Mesenteric fat pad (tissue), 1 donor: ENCODE results near the gene RNF114. TPM values are rescaled to one million over a fixed set of nuclear protein-coding genes. Genes with fewer than 3 reads are reported as not detected.
"Not testable (repeated sequence)": the region's sequence is repeated elsewhere in the genome, so short reads cannot be mapped to it uniquely, and the experiment has no call there.

Experiments
- DNase-seq: peaks from one replicate; pipeline ENCODE4 v3.0.0-alpha.2; 2020; ENCODE audit warnings: low spot score
- total RNA-seq: library from RNA; stranded (reverse); fragmentation: NEBNext Ultra II Directional; extraction: Animal tissue kit (Norgen Biotek cat#: 25700); gene quantifications from one replicate; pipeline ENCODE4 v1.2.1, GENCODE V29; 2021
- donor health status: DM: yes; HTN: yes; CAD: no.

The RNF114 gene
- total RNA-seq, 1 donor from 2014 or later = 59.9 TPM

- no peak for DNase-seq
Observed at GRCh38 chr20:49925901-49926454, 10.2 kb upstream of the RNF114 start.

DNA sequence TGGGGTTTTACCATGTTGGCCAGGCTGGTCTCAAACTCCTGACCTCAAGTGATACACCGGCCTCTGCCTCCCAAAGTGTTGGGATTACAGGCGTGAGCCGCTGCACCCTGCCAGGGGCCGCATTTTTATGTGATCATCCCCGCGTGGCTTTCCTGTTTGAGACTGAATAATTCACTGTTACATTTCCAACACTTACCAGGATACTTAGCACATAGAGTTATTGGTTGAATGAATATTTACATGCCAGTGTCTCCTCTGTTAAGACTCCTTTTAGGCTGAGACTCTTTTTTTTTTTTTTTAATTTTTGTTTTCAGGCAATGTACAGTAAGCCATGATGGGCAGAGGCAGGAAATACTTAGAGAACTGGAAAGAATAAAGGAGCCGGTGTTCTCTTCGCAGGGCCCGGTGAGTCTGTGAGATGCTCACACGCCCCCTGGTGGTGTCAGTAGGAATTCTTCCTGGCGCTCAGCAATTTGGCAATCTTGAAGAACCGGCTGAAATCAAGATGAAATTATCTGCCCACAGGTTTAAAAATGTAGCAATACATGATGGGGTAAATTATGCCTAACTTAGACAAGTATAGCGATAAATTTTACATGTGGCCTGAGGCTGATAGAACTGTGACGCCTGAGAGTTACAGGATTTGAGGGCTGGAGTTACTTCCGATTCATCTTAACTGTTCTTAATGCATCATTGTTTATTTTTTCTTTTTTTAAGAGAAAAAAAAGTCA is 7.6 kb upstream of the RNF114 start:
- peak; percentile 86 for DNase-seq

- DNase-seq = peak; percentile 9
Observed at GRCh38 chr20:49929142-49929494, 7.1 kb upstream of the RNF114 start.

GRCh38 chr20:49935746-49936152 is 448 bp upstream of the RNF114 start:
- no peak for DNase-seq

DNA sequence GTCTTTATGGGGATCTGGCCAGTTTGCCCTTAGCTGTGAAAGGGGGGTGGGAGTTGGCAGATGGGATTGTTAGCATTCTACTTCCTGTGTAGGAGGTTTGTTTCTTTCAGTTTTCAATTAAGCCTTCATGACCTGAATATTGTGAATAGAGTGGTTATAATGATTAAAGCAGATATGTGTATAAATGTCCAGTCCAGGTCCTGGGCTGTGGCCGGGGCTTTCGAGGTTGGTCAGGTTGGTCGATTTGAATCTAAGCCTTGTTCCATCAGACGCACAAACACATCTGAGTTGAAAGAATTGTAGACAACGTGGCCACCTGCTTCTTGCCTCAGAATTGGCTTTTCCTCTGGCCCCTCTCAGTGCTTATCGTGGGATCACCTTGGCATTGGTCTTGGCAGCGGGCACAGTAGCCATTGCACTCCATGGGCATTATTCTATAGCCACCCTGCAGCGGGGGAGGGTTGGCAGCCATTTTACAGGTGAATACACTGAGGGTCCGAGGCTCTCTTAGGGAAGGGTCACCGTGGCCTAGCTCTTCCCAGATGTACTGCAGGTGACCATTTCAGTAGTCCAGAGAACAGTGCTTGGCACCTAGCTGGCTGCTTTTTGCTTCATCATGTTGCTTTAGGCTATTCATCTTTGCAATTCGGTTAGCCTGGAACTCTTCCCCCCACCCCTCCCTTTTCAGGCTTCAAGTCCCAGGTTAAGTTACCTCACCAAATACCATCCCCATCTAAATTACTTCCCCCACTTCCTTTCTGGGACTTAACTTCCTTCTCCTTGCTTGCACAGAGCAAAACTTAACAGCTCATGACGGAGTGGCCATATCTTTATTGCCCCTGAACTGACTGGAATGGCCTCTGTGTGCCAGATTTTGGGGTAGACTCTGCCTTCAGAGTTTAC is 1.1 kb downstream of the RNF114 start:
- peak; percentile 60 for DNase-seq

- peak; percentile 71 for DNase-seq
Observed at GRCh38 chr20:49938173-49939163, 2.3 kb downstream of the RNF114 start.

GRCh38 chr20:49941456-49941855 is 5.3 kb downstream of the RNF114 start:
- DNase-seq = no peak

DNA sequence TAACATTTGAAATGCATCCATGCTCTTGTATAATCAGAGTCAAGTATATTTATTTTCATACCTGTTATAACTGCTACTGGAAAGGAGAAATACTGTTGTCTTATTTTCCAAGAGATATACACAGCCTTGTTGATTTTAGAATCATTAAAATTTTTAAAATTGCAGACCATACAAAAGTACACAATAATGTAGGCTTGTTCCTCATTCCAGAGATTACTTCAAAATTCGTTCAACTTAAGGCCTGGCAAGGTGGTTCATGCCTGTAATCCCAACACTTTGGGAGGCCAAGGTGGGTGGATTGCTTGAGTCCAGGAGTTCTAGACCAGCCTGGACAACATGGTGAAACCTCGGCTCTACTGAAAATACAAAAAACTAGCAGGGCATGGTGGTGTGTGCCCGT is 6.1 kb downstream of the RNF114 start:
- no peak for DNase-seq

GRCh38 chr20:49942942-49943341 is 6.7 kb downstream of the RNF114 start:
- no peak for DNase-seq

DNA sequence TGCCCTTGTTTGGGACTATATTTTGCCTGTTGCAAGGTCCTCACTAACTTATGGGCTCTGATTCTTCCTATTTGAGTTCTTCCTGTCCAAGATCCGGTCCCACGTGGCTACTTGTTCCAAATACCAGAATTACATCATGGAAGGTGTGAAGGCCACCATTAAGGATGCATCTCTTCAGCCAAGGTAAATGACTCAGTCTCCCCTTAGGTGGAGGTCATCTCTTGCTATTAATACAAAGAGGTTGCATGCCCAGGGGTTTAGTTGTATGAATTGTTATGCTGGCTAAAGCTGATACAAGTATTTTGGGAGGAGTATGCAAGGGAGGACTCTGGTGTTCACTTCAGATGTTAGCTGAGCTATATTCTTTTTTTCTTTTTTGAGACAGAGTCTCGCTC is 9.1 kb downstream of the RNF114 start:
- no peak for DNase-seq

DNA sequence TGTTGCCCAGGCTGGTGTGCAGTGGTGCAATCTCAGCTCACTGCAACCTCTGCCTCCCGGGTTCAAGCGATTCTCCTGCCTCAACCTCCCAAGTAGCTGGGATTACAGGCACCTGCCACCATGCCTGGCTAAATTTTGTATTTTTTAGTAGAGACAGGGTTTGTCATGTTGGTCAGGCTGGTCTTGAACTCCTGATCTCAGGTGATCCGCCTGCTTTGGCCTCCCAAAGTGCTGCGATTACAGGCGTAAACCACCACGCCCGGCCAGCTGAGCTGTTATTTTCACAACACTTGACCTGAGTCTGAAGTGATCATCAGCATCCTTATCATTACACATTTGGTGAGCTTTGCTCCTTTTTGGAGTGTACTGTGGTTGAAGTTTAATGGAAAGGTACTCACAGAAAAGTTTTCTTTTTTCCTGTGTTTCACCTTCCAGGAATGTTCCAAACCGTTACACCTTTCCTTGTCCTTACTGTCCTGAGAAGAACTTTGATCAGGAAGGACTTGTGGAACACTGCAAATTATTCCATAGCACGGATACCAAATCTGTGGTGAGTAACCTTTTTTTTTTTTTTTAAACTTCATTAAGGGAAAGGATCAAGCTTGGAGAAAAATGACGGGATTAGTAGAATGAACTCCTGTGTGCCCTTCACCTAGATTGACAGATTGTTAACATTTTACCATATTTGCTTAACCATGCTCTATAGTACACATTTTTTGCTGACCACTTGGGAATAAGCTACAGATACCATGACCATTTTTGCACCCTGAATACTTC is 9.7 kb downstream of the RNF114 start:
- DNase-seq = no peak

- DNase-seq = no peak
Observed at GRCh38 chr20:49948178-49948577, 12.0 kb downstream of the RNF114 start.

DNA sequence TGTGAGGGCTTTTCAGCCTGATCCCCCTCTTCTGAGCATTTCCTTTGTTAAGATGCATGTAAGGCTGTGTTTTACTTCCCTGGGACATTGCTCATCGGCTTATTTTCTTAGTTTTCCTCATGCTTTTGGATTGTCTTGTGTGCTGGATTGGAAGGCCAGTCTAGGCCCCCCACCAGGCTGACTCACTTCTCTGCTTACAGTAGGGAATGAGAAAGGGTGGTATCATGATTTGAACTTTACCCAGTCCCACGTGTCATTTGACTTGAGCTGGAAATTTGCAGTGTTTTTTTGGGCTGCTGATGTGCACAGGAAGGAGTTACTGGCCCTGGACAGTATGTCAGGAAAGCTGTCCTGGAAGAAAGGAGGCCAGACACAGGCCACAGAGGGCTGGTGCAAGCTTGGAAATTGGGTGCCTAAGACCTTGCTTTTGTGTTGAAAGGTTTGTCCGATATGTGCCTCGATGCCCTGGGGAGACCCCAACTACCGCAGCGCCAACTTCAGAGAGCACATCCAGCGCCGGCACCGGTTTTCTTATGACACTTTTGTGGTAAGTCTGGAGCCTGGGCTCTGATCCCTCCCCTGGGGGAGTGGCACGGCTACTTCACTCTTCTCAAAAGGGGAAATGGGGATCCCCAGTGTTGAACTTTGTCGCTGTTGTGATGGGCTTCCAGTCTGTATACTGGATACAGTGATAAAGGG is 12.8 kb downstream of the RNF114 start:
- DNase-seq = no peak

GRCh38 chr20:49951151-49951550 is 15.0 kb downstream of the RNF114 start:
- DNase-seq = no peak

DNA sequence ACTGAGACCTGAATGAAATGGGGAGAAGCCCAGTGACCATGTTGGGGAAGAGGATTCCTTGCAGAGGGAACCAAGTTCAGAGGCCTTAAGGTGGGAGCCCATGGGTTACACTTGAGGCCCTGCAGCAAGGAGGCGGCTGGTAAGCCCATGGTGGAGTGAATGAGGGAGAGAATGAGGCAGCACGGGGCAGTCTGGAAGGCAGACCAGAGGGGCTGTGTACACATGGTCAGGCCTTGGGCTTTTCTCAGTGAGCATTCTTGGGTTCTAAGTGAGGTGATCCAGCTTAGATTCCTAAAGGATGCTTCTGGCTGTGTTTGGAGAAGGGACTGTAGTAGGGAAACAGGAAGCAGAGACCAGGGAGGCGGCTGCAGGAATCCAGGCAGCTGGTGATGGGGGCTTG is 19.0 kb downstream of the RNF114 start:
- DNase-seq = no peak

GRCh38 chr20:49955830-49956396 is 19.7 kb downstream of the RNF114 start:
- not testable (repeated sequence) for DNase-seq

DNA sequence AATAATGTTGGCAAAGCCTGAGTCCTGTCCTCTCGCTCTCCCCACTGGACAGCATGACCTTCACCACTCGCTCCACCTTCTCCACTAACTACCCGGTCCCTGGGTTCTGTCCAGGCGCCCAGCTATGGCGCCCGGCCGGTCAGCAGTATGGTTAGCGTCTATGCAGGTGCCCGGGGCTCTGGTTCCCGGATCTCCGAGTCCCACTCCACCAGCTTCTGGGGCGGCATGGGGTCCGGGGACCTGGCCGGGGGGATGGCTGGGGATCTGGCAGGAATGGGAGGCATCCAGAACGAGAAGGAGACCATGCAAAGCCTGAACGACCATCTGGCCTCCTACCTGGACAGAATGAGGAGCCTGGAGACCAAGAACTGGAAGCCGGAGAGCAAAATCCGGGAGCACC is 20.5 kb downstream of the RNF114 start:
- DNase-seq = no peak

DNA sequence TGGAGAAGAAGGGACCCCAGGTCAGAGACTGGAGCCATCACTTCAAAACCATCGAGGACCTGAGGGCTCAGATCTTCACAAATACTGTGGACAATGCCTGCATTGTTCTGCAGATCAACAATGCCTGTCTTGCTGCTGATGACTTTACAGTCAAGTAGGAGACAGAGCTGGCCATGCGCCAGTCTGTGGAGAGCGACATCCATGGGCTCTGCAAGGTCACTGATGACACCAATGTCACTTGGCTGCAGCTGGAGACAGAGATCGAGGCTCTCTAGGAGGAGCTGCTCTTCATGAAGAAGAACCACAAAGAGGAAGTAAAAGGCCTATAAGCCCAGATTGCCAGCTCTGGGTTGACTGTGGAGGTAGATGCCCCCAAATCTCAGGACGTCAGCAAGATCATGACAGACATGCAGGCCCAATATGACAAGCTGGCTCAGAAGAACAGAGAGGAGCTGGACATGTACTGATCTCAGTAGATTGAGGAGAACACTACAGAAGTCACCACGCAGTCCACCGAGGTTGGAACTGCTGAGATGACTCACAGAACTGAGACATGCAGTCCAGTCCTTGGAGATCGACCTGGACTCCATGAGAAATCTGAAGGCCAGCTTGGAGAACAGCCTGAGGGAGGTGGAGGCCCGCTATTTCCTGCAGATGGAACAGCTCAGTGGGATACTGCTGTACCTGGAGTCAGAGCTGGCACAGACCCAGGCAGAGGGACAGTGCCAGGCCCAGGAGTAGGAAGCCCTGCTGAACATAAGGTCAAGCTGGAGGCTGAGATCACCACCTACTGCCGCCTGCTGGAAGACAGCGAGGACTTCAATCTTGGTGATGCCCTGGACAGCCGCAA is 21.1 kb downstream of the RNF114 start:
- DNase-seq = not testable (repeated sequence)
